H9 (cell line): ENCODE data around the gene UNC50. TPM values are rescaled to one million over a fixed set of nuclear protein-coding genes. Genes with fewer than 3 reads are reported as not detected.

ENCODE experiments used
- DNase-seq: peaks from one replicate; pipeline ENCODE4 v3.0.0-alpha.2; 2017
- H2AFZ ChIP-seq: one replicate; pipeline ENCODE4 v1.6.1; 2013; ENCODE audit warnings: mild to moderate bottlenecking, low read length, control low read depth, moderate library complexity
- H2AK5ac ChIP-seq: 2 replicates; pipeline ENCODE4 v1.6.1; 2013; ENCODE audit warnings: low read length, control low read depth, mixed read lengths; ENCODE audit not compliant: insufficient read length
- H2BK120ac ChIP-seq: one replicate; pipeline ENCODE4 v1.6.1; 2013; ENCODE audit warnings: low read depth, mild to moderate bottlenecking, low read length, control low read depth, inconsistent platforms; ENCODE audit not compliant: poor library complexity, severe bottlenecking
- H2BK12ac ChIP-seq: 2 replicates; pipeline ENCODE4 v1.6.1; 2013; ENCODE audit warnings: low read length, control low read depth, mixed read lengths, low read depth; ENCODE audit not compliant: insufficient read length
- H2BK15ac ChIP-seq: 2 replicates; pipeline ENCODE4 v1.6.1; 2013; ENCODE audit warnings: low read depth, low read length, control low read depth
- H2BK20ac ChIP-seq: one replicate; pipeline ENCODE4 v1.6.1; 2013; ENCODE audit warnings: low read depth, mild to moderate bottlenecking, low read length, control low read depth, inconsistent platforms; ENCODE audit not compliant: poor library complexity, severe bottlenecking
- H2BK5ac ChIP-seq: 2 replicates; pipeline ENCODE4 v1.6.1; 2013; ENCODE audit warnings: low read length, control low read depth, mixed read lengths; ENCODE audit not compliant: insufficient read length
- H3K14ac ChIP-seq: 2 replicates; pipeline ENCODE4 v1.6.1; 2013; ENCODE audit warnings: low read length, control low read depth; ENCODE audit not compliant: insufficient read depth
- H3K18ac ChIP-seq: 2 replicates; pipeline ENCODE4 v1.6.1; 2013; ENCODE audit warnings: low read depth, mild to moderate bottlenecking, mixed read lengths, low read length, control low read depth; ENCODE audit not compliant: insufficient read length
- H3K23ac ChIP-seq: 2 replicates; pipeline ENCODE4 v1.6.1; 2013; ENCODE audit warnings: low read length, control low read depth, mixed read lengths, low read depth; ENCODE audit not compliant: insufficient read length
- H3K23me2 ChIP-seq: 2 replicates; pipeline ENCODE4 v1.6.1; 2013; ENCODE audit warnings: low read depth, mild to moderate bottlenecking, mixed read lengths, low read length, control low read depth; ENCODE audit not compliant: insufficient read length, poor library complexity, severe bottlenecking
- H3K27ac ChIP-seq: 2 replicates; pipeline ENCODE4 v1.5.1; 2013; ENCODE audit warnings: low read length, control low read depth, mixed read lengths, low read depth; ENCODE audit not compliant: insufficient read length
- H3K27me3 ChIP-seq: 2 replicates; pipeline ENCODE4 v1.6.1; 2013; ENCODE audit warnings: low read length, control low read depth, inconsistent platforms; ENCODE audit not compliant: insufficient read depth
- H3K4ac ChIP-seq: 2 replicates; pipeline ENCODE4 v1.6.1; 2013; ENCODE audit warnings: low read depth, mild to moderate bottlenecking, control low read depth, inconsistent platforms, low read length, moderate library complexity
- H3K4me1 ChIP-seq: 2 replicates; pipeline ENCODE4 v1.6.1; 2013; ENCODE audit warnings: low read length, control low read depth, inconsistent platforms; ENCODE audit not compliant: insufficient read depth
- H3K4me2 ChIP-seq: 2 replicates; pipeline ENCODE4 v1.6.1; 2013; ENCODE audit warnings: low read length, control low read depth, mixed read lengths; ENCODE audit not compliant: insufficient read length, insufficient read depth
- H3K56ac ChIP-seq: 2 replicates; pipeline ENCODE4 v1.6.1; 2013; ENCODE audit warnings: low read depth, mild to moderate bottlenecking, mixed read lengths, low read length, control low read depth; ENCODE audit not compliant: insufficient read length
- H3K79me1 ChIP-seq: 2 replicates; pipeline ENCODE4 v1.6.1; 2013; ENCODE audit warnings: low read depth, mild to moderate bottlenecking, moderate library complexity, low read length, control low read depth, inconsistent platforms; ENCODE audit not compliant: insufficient read depth, poor library complexity, severe bottlenecking
- H3K79me2 ChIP-seq: 2 replicates; pipeline ENCODE4 v1.6.1; 2013; ENCODE audit warnings: low read length, control low read depth, inconsistent platforms; ENCODE audit not compliant: insufficient read depth
- H3K9ac ChIP-seq: 2 replicates; pipeline ENCODE4 v1.6.1; 2013; ENCODE audit warnings: low read length, control low read depth, mixed read lengths; ENCODE audit not compliant: insufficient read length; ENCODE audit errors: extremely low read depth
- H3K9me3 ChIP-seq: one replicate; pipeline ENCODE4 v1.6.1; 2013; ENCODE audit warnings: low read depth, low read length, inconsistent platforms; ENCODE audit not compliant: control insufficient read depth
- H3T11ph ChIP-seq: one replicate; pipeline ENCODE4 v1.6.1; 2013; ENCODE audit warnings: mild to moderate bottlenecking, low read length, control low read depth, inconsistent platforms
- H4K20me1 ChIP-seq: one replicate; pipeline ENCODE4 v1.6.1; 2013; ENCODE audit not compliant: control insufficient read depth, insufficient read length, insufficient read depth
- H4K5ac ChIP-seq: 2 replicates; pipeline ENCODE4 v1.6.1; 2013; ENCODE audit warnings: low read depth, mild to moderate bottlenecking, mixed read lengths, low read length, control low read depth; ENCODE audit not compliant: insufficient read length
- H4K8ac ChIP-seq: replicated peaks from 2 replicates; pipeline ENCODE4 v1.6.1; 2013; ENCODE audit warnings: low read length, control low read depth, mixed read lengths, low read depth; ENCODE audit not compliant: insufficient read length
- H4K91ac ChIP-seq: 2 replicates; pipeline ENCODE4 v1.6.1; 2013; ENCODE audit warnings: low read depth, mild to moderate bottlenecking, moderate library complexity, mixed read lengths, low read length, control low read depth; ENCODE audit not compliant: insufficient read length
- H3K27ac Mint-ChIP-seq, 3 experiments: 2 replicates in 2 of 3; 3 replicates in 1 of 3; pipeline ENCODE4 v1.8.0; 2020 to 2021; ENCODE audit warnings: mixed read lengths in 3 of 3, mild to moderate bottlenecking in 1 of 3, moderate library complexity in 1 of 3
- H3K27me3 Mint-ChIP-seq: 2 replicates; pipeline ENCODE4 v1.8.0; 2021; ENCODE audit warnings: low read depth, mild to moderate bottlenecking, moderate library complexity, mixed read lengths
- H3K36me3 Mint-ChIP-seq, 3 experiments: 2 replicates in 2 of 3; 3 replicates in 1 of 3; pipeline ENCODE4 v1.8.0; 2020 to 2021; ENCODE audit warnings: low read depth in 3 of 3, mixed read lengths in 3 of 3; ENCODE audit not compliant: insufficient read depth in 1 of 3
- H3K4me1 Mint-ChIP-seq, 2 experiments: 2 replicates each; pipeline ENCODE4 v1.8.0; 2020; ENCODE audit warnings: mixed read lengths in 2 of 2
- H3K4me3 Mint-ChIP-seq, 2 experiments: 2 replicates in 1 of 2; 3 replicates in 1 of 2; pipeline ENCODE4 v1.8.0; 2020 to 2021; ENCODE audit warnings: mild to moderate bottlenecking in 2 of 2, mixed read lengths in 2 of 2, moderate library complexity in 1 of 2
- H3K9me3 Mint-ChIP-seq, 2 experiments: 2 replicates in 1 of 2; 3 replicates in 1 of 2; pipeline ENCODE4 v1.8.0; 2020; ENCODE audit warnings: mild to moderate bottlenecking in 2 of 2, mixed read lengths in 2 of 2, moderate library complexity in 1 of 2
- WGBS: extraction: QIAGEN DNeasy Blood & Tissue Kit; methylation state at CpG from one replicate; pipeline ENCODE4 v1.1.7; 2013; ENCODE audit warnings: missing lambda C conversion rate, low lambda C conversion rate, mixed read lengths; ENCODE audit not compliant: insufficient read length; ENCODE audit errors: extremely low coverage; 5-methylcytosine and 5-hydroxymethylcytosine counted together
- total RNA-seq: library from RNA; stranded (reverse); gene quantifications from 2 replicates; pipeline ENCODE4 v1.2.1, GENCODE V29; 2021
- TF ChIP-seq, protein P1 (sequence below): fragments of 200-600 bp; sonication (generic); conservative IDR thresholded peaks from 3 replicates; pipeline ENCODE4 v1.8.0; 2021; ENCODE audit warnings: antibody characterized with exemption, mild to moderate bottlenecking

The UNC50 gene
- total RNA-seq, 1 experiment from 2014 or later = 35.4 TPM

GRCh38 chr2:98598781-98599428 is 9.5 kb upstream of the UNC50 start:
- no peak overlapping the region for H3K4ac ChIP-seq
- Mint-ChIP-seq H3K36me3 (peaks cover 14 to 51% (median 40%) of the 10 kb centered on the region in 3 experiments), H3K27ac (no peak overlapping the region), H3K9me3 (peaks cover 2 to 6% of the 10 kb centered on the region in 2 experiments), H3K27me3 (no peaks in the 10 kb centered on the region), H3K4me1 (no peaks in the 10 kb centered on the region), H3K4me3 (no peak overlapping the region)
- H3K9ac ChIP-seq = no peak overlapping the region
- TF ChIP-seq, protein P1, sequence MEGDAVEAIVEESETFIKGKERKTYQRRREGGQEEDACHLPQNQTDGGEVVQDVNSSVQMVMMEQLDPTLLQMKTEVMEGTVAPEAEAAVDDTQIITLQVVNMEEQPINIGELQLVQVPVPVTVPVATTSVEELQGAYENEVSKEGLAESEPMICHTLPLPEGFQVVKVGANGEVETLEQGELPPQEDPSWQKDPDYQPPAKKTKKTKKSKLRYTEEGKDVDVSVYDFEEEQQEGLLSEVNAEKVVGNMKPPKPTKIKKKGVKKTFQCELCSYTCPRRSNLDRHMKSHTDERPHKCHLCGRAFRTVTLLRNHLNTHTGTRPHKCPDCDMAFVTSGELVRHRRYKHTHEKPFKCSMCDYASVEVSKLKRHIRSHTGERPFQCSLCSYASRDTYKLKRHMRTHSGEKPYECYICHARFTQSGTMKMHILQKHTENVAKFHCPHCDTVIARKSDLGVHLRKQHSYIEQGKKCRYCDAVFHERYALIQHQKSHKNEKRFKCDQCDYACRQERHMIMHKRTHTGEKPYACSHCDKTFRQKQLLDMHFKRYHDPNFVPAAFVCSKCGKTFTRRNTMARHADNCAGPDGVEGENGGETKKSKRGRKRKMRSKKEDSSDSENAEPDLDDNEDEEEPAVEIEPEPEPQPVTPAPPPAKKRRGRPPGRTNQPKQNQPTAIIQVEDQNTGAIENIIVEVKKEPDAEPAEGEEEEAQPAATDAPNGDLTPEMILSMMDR = no peak
- no peak overlapping the region for H2AFZ ChIP-seq
- no peak overlapping the region for H4K8ac ChIP-seq
- no peak overlapping the region for H2BK5ac ChIP-seq
- no peaks in the 10 kb centered on the region for H3K27me3 ChIP-seq
- H2BK15ac ChIP-seq = no peak overlapping the region
- no peak overlapping the region for H3K18ac ChIP-seq
- H2BK120ac ChIP-seq = no peak overlapping the region
- H4K5ac ChIP-seq = no peak overlapping the region
- H3K14ac ChIP-seq = no peak overlapping the region
- H3K27ac ChIP-seq = no peak overlapping the region
- H3K4me2 ChIP-seq = no peak overlapping the region
- no peaks in the 10 kb centered on the region for H3K79me2 ChIP-seq
- no peaks in the 10 kb centered on the region for H4K20me1 ChIP-seq
- H3K79me1 ChIP-seq = no peaks in the 10 kb centered on the region
- no peak overlapping the region for H3T11ph ChIP-seq
- no peak overlapping the region for H4K91ac ChIP-seq
- H3K9me3 ChIP-seq = no peaks in the 10 kb centered on the region
- WGBS = no CpG with 5 or more reads among the region's 1 CpG
- H3K4me1 ChIP-seq = no peaks in the 10 kb centered on the region
- no peak overlapping the region for H3K23ac ChIP-seq
- no peak overlapping the region for H2AK5ac ChIP-seq
- H3K23me2 ChIP-seq = no peaks in the 10 kb centered on the region
- no peak overlapping the region for H3K56ac ChIP-seq
- H2BK20ac ChIP-seq = no peak overlapping the region
- no peak overlapping the region for H2BK12ac ChIP-seq
- no peak for DNase-seq
